Prostate gland (tissue), 2 donors: ENCODE data around the gene CRELD1.

ENCODE experiments used
- CTCF ChIP-seq, 4 experiments: fragments of 200-600 bp in 2 of 4; fragments of 450-650 bp in 2 of 4; sonication (generic) in 2 of 4; IDR thresholded peaks; 1 replicate in 3 of 4; 2 replicates in 1 of 4; pipeline ENCODE4 v1.5.1; 2016 to 2019; ENCODE audit warnings: antibody characterized with exemption in 4 of 4, mild to moderate bottlenecking in 2 of 4, moderate library complexity in 2 of 4
- POLR2A ChIP-seq: fragments of 450-650 bp; IDR thresholded peaks from one replicate; pipeline ENCODE4 v1.6.1; 2016; ENCODE audit warnings: antibody characterized with exemption, mild to moderate bottlenecking

- TF ChIP-seq POLR2A (no peak), CTCF (IDR thresholded peaks at IDR 0.05) (no peak)
Measured at GRCh38 chr3:9916346-9916733, 17.3 kb upstream of the CRELD1 start.
